ENCODE results near the gene USP11.

USP11 gene

DNA sequence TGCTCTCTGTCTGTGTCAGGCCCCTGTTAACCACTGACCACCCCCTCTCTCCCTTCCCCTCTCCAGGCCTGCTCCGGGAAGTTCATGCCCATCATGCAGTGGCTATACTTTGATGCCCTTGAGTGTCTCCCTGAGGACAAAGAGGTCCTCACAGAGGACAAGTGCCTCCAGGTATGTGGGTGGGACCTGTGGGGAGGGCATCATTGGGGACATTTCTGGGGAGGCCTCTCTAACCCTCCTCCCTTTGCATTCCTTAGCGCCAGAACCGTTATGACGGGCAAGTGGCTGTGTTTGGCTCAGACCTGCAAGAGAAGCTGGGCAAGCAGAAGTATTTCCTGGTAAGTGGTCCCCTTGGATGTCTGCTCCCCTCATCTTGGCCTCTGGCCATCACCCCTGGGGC, 29.9 kb upstream of the USP11 start:
- DNase-seq (ENCODE audit: low read depth in 2 of 2) = no peak

DNA sequence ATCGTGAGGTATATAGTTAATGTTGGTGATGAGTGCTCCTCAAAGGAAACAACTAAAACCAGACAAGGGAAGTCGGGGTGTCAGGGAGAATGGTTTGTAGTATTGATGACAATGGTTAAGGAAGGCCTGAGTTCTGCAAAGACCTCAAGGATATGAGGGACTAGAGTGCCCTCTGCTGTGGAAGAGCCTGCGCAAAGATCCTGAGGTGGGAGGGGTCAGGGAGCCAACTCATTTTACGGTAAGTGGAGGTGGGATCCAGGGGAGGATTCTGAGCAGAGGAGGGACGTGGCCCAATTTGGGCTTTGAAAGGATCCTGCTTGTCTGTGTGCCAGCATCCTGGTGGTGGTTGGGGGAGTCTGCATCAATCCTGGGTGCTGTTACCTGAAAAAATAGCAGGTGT, 27.8 kb upstream of the USP11 start:
- DNase-seq (ENCODE audit: low read depth in 2 of 2) = no peak

DNA sequence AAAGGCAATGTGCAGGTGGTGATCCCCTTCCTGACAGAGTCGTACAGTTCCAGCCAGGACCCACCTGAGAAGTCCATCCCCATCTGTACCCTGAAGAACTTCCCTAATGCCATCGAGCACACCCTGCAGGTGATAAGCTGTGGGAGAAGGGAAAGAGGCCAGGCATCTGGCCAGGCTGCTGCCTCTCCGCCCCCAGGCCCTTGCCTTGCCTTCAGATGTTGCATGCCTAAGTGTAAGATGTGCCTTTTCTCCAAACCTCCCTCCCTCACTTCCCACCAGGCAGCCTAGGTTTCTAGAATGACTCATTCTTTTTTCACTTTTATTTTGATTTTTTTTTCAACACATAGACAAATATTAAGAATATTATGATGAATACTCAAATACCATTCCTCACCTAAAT, 26.5 kb upstream of the USP11 start:
- no peak for DNase-seq (ENCODE audit: low read depth in 2 of 2)

DNA sequence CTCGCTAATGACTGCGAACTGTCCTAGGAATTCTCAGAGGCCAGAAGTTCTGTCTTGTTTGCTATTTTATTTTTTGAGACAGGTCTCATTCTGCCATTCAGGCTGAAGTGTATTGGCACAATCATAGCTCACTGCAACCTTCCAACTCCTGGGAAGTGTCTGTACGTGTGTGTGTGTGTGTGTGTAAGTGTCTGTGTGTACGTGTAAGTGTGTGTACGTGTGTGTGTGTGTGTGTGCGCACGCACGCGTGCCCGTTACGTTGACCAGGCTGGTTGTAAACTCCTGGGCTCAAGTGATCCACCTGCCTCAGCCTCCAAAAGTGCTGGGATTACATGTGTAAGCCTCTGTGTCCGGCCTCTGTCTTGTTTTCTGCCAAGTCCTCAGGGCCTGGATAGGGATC, 24.7 kb upstream of the USP11 start:
- no peak for DNase-seq (ENCODE audit: low read depth in 2 of 2)

DNA sequence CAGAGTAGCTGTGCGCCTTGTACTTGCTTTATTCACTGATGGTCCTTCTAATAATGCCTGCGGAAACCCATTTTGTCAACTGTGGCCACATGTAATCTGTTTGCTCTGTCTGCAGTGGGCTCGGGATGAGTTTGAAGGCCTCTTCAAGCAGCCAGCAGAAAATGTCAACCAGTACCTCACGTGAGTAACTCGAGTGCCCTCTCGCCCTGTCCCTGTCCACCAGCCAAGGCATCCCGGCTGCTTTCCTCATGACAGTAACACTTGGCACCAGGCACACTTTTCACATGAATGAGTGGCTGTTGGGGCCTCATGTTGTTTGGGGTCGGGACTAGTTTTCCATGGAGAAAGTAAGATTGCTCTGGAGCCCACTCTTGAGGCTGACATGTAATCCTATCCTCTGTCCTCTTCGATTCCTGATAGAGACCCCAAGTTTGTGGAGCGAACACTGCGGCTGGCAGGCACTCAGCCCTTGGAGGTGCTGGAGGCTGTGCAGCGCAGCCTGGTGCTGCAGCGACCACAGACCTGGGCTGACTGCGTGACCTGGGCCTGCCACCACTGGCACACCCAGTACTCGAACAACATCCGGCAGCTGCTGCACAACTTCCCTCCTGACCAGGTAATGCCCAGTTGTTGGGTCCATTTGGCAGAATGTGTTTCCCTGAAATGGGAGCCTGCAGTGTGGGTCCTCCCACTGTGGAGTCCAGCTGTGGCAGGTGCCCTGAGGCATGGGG, 23.1 kb upstream of the USP11 start:
- DNase-seq (ENCODE audit: low read depth in 2 of 2) = no peak

DNA sequence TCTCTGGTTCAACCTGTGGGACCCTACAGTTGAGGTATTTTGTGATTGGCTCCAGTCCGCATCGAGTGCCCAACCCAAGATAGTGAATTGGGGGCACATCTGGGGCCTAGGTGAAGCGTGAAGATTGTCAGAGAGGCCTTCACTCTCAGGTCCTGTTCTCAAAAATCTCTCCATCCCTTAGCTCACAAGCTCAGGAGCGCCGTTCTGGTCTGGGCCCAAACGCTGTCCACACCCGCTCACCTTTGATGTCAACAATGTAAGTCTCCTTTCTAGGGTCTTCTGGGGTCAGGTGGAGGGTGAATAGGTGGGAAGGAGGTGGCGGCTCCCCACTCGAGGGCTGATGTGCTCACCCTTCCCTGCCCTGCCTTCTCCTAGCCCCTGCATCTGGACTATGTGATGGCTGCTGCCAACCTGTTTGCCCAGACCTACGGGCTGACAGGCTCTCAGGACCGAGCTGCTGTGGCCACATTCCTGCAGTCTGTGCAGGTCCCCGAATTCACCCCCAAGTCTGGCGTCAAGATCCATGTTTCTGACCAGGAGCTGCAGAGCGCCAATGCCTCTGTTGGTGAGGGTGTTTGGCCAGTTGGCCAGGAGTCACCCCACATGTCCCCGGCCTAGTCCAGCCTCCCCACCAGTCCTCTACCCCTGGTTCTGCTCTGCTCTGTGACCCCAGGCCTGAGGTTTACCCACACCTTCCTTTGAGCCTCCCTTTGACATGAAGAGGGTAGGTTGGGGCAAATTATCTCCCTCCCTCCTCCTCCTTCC, 22.0 kb upstream of the USP11 start:
- no peak for DNase-seq (ENCODE audit: low read depth in 2 of 2)

DNA sequence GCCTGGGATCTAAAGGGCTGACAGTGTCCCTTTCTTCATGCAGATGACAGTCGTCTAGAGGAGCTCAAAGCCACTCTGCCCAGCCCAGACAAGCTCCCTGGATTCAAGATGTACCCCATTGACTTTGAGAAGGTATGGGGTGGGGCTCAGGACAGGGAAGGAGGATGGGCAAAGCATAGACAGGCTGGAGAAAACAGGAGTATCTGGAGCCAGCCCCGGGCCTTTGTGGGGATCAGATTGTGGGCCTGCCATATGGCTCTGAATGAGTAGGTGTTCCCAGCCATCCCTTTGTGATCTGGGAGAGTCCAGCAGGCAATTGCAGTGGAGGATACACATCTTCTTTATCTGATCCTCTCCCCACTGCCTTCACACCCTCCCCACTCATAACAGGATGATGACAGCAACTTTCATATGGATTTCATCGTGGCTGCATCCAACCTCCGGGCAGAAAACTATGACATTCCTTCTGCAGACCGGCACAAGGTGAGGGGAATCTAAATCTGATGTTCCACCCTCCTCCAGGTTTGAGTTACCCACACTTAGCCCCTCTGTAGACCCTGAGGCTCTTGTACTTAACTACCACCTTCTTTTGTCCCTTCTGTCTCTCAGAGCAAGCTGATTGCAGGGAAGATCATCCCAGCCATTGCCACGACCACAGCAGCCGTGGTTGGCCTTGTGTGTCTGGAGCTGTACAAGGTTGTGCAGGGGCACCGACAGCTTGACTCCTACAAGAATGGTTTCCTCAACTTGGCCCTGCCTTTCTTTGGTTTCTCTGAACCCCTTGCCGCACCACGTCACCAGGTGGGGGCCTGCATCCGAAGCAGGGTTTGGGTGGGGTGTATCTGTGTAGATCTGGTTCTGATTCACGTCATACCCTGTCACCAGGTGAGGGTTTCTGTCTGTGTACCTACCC, 20.2 kb upstream of the USP11 start:
- no peak for DNase-seq (ENCODE audit: low read depth in 2 of 2)

DNA sequence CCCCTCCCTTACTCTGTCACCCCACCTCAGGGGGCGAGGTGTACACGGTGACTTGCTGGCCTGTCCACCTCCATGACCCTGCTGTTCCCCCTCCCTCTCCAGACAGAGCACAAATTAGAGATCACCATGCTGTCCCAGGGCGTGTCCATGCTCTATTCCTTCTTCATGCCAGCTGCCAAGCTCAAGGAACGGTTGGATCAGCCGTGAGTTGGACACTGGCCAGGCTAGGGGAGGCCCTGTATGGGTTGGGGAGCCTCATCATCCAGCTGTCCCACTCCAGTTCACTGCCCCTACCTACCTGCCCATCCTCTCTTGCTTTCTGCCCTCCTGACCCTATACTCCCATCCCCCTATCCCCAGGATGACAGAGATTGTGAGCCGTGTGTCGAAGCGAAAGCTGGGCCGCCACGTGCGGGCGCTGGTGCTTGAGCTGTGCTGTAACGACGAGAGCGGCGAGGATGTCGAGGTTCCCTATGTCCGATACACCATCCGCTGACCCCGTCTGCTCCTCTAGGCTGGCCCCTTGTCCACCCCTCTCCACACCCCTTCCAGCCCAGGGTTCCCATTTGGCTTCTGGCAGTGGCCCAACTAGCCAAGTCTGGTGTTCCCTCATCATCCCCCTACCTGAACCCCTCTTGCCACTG, 18.3 kb upstream of the USP11 start:
- no peak for DNase-seq (ENCODE audit: low read depth in 2 of 2)

DNA sequence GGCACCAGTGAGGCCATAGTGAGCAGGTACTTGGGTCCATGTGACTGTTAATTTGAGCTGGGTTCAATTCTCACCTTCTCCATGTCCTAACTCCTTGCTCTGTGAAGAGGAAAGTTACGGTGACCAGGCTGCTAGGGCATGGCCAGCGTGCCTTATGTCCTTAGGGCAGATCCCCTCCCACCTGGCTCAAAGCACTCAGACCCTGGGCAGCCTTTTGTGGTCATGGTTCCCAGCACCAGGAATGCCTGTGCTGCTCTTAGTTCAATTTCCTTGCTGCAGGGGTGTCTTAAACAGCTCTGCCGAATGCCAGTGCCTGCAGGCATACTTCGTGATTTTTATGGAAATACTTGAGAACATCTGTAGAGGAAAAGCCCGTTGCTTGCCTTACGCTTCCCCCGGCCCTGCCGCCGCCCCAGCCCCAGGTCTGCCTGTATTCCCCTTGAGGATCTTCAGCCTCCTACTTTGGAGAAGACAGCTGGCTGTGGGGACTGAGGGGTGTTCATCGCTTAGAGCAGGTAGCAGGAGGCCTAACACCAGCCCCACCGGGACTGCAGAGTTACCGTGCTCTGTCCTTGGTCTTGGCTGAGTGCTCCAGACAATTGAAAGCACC, 17.4 kb upstream of the USP11 start:
- no peak for DNase-seq (ENCODE audit: low read depth in 2 of 2)

DNA sequence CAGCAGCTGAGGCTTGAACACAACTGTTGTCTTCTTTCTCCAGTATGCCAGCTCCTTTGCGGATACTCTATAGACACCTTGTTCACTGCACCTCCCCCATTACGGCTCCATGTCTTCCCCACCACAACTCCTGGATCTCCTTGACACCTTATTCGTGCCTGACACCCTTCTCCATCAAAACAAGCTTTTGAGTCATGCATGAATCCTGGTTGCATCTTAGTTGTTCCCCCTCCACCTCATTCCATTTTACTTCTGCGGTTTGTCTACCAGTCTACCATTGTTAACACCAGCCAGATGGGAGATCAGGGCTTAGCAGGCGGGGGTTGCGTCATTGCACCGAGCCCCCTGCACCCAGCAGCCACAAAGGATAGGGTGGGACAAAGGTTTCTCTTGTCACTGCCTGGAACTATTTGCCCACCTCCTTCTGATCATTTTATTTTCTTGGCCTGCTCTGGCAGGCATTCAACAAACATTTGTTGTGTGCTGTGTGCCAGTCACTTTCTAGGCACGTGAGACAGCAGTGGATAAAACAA, 16.4 kb upstream of the USP11 start:
- DNase-seq (ENCODE audit: low read depth in 2 of 2) = no peak

DNA sequence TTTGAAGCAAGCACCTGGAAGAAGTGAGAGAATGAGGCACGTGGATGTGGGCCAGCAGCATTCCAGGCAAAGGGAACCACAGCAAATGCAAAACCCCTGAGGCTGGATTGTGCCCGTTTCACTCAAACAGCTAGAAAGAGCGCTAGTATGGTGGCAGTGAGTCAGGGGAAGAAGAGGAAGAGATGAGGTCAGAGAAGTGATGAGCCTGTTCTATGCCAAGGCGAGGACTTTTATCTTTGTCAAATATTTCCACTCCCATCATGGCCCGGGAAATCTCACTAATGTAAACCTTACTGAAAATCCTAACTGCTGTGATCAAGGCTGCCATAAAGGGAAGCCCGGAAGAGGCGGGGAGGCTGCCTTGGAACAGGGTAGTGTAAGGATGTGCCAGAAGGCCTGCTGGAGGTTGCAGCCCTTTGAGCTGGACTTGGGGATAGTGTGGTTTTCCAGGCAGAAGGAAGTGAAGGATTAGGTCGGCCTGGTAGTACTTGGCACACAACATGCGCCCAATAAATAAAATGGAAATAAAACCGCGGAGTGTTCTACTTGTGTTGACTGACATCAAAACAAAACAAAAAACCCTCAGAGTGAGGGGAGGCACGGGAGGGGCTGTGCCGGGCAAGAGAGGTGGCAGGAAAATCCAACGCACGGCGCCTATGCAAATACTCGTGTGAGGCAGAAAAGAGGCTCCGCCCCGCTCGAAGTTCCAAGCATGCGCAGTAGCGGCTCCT, 15.5 kb upstream of the USP11 start:
- DNase-seq (ENCODE audit: low read depth in 2 of 2) = peak in 1 of 2 experiments; percentile 18

DNA sequence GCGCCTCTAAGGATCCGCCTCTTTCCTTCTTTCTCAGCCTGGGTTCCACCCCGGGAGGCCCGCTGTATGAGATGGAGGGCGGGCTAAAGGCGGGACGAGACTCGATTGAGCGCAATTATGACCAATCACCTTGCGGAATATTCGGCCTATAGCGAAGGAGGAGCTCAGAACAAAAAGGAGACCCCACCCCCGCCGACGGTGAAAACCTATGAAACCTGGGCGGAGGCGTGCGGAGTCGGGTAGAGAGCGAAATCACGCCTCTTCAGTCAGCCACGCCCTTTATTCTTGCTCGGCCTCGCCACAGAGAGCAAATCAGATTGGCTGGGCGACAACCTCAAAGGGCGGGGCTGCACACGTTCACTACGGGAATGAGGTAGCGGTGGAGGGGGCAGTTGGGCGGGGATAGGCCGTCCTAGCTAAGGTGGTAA, 14.9 kb upstream of the USP11 start:
- DNase-seq (ENCODE audit: low read depth in 2 of 2) = peak; percentile 97

DNA sequence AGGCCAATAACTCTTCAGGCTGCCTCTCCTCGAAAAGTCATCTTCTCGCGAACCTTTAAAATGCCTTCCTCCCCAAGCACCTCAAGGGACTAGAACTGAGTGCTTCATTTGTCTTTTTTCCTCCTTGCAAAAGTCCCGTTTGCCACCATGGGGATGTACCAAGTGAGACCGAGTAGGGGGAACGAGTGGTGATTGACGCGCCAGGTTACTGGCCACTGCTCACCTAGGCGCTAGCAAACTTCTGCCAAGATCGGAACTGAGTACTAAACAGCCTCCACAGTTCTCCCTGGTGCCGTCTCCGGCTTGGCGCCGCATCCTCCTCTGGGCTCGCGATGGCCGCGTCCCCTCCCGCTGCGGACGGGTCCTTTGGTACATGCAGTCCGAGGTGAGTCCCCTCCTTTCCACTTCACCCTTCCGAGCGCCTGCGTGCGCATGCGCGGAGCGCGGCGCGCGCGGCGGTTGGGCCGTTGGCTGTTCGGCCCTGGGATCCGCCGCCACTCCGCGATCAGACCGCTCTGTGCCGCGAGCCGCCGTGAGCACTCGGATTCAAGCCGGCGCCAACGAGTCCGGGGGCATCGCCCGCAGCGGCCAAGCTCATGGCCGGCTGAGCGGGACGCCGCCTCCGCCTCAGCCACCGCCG, 14.4 kb upstream of the USP11 start, which contains the start of gene CDK16:
Gene CDK16, plus strand, starts transcription at position 402 of the 640 bp plus-strand sequence. CDS start 4,877 bp downstream, outside the sequence.
- peak; percentile 52 to 63 for DNase-seq (ENCODE audit: low read depth in 2 of 2)

DNA sequence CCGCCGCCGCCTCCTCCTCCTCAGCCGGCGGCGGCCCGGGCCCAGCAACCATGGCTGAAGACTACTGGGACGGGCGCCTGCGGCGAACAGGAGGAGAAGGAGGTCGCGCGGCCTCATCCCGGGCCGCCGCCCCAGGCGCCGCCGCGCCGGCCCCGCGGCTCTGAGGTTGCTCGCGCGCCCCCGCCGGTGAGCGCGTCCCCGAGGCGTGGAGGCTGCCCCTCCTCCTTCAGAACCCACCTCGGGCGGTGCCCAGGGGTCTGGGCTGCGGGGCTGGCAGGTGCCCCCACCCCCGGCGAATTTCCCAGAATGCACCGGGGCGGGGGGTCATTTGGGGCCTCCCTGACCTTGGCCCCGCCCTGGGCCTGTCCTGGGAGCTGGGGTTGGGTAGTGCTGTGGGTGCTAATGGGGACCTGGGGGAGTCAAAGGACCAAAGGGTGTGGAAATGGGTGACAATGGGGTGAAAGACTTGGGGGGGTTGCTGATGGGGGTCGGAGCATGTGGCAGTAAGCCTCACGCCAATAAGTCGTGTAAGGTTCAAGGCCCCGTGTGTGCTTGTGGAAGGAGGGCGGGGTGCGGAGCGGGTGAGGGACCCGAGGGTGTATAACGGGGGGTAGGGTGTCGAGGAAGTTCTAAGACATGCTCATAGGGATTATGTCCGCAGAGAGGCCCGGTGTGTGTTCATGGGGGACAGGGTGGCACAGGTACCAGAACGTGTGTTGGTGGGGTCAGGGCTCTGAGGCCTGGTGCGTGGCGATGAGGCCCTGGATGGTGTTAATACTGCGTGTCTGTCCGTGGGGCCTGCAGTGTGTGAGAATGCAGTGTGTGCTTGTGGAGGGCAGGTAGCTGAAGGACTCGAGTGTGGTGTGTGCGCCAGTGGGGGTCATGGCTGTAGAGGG, 13.6 kb upstream of the USP11 start:
- no peak for DNase-seq (ENCODE audit: low read depth in 2 of 2)

DNA sequence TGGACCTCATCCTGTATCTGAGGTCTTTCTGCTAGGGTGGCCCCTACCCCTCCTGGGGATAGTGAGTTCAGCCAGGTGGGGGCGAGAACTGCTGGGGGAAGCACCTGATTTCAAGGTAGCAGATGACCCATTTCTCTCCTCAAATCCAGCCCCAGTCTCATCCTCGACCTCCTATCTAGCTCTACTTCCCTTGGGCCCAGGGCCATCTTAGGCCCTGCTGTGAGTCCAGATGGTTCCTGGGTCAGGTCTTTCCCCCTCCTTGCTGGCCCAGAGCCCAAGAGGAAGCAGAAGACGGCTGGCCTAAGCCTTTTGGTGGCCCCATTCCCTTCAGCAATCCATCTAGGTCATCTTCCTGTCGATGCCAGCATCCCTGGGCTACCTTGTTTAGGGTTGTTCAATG, 11.1 kb upstream of the USP11 start:
- DNase-seq (ENCODE audit: low read depth in 2 of 2) = no peak

DNA sequence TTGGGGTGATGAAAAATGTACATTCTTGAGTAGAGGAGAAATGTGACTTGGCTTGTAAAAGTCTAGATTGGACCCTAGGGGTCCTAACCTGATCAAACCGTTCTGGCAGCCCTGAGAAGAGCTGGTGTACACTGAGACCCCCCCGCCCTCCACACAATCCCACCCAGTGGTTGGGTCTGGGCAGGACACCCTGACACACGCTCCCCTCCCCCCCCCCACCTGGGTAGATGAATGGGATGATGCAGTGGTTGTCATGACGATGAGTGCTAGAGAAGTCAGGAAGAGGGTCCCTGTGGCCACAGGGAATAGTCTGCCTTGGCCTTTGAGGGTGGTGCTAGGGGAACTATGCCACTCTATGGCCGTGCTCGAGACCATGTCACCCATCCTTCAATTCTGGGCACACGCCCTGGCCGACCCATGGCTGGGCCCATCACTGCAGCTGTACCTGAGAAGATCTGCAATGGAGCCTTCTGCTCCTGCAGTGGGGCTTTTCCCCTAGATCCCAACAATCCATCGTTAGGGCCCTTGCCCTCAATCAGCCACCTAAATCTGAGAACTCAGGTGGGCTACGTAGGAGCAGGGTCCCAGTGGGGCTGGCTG, 10.0 kb upstream of the USP11 start:
- no peak for DNase-seq (ENCODE audit: low read depth in 2 of 2)

DNA sequence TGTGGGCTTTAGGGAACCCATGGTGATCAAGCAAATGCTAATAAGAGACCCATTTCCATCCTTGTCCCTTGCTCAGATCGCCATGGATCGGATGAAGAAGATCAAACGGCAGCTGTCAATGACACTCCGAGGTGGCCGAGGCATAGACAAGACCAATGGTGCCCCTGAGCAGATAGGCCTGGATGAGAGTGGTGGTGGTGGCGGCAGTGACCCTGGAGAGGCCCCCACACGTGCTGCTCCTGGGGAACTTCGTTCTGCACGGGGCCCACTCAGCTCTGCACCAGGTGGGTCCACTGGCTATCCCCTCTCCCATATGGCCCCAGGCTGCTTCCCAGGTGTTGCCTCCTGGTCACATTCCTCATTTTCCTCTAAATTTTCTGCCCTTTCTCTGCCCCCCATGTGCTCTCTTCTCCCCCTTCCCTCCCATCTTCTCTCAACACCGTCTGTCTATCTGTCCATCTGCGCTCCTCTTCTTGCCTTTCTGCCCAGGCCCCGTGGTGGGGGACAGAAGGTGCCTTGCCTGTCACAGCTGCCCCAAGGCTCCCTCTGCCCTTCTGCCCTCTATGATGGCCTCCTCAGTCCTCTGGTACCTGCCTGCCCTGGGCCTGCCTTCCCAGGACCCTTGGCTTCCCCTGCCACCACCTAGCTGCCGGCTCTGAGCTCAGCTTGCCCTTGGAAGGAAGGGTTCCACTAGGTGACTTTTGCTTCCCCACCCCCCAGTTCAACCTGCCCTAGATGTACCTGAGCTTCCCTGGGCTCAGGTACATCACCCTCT, 9.1 kb upstream of the USP11 start:
- DNase-seq (ENCODE audit: low read depth in 2 of 2) = no peak
